MCF 10A (cell line): ENCODE measurements around the gene RAB29. TPM values are rescaled to one million over a fixed set of nuclear protein-coding genes. Genes with fewer than 3 reads are reported as not detected.

ENCODE experiments used
- BruUV-seq: library from RNA; stranded (reverse); fragments of 400-500 nt; replicated peaks from 2 replicates; lab custom pipeline; 2021; lab: Mats Ljungman, UMichigan
- CTCF ChIA-PET: fragments of 300-600 bp; sonication (Branson Sonifier 250); formaldehyde crosslinking; extraction: SDS; loops from one replicate; lab custom pipeline; 2021; ENCODE audit warnings: antibody characterized with exemption, inconsistent platforms; lab: Yijun Ruan, JAX
- POLR2A ChIA-PET: fragments of 300-600, 350-650 bp; sonication (Branson Sonifier 250); formaldehyde crosslinking; extraction: SDS; loops from one replicate; lab custom pipeline; 2020; ENCODE audit warnings: antibody characterized with exemption, inconsistent platforms; lab: Yijun Ruan, JAX
- DNase-seq: peaks from one replicate; pipeline ENCODE4 v3.0.0-alpha.2; 2018; ENCODE audit not compliant: unreplicated experiment
- H3K27ac Mint-ChIP-seq: one replicate; pipeline ENCODE4 v1.8.0; 2022; ENCODE audit warnings: mild to moderate bottlenecking, low read depth, mixed read lengths; ENCODE audit not compliant: unreplicated experiment
- H3K27me3 Mint-ChIP-seq: one replicate; pipeline ENCODE4 v1.8.0; 2022; ENCODE audit warnings: mixed read lengths; ENCODE audit not compliant: insufficient read depth, unreplicated experiment
- H3K36me3 Mint-ChIP-seq: one replicate; pipeline ENCODE4 v1.8.0; 2022; ENCODE audit warnings: mild to moderate bottlenecking, moderate library complexity, mixed read lengths; ENCODE audit not compliant: insufficient read depth, unreplicated experiment
- H3K4me1 Mint-ChIP-seq: one replicate; pipeline ENCODE4 v1.8.0; 2022; ENCODE audit warnings: mixed read lengths; ENCODE audit not compliant: insufficient read depth, unreplicated experiment
- H3K4me3 Mint-ChIP-seq: one replicate; pipeline ENCODE4 v1.8.0; 2022; ENCODE audit warnings: mild to moderate bottlenecking, moderate library complexity, mixed read lengths; ENCODE audit not compliant: unreplicated experiment
- H3K9me3 Mint-ChIP-seq: one replicate; pipeline ENCODE4 v1.8.0; 2022; ENCODE audit warnings: mixed read lengths; ENCODE audit not compliant: unreplicated experiment
- CTCF ChIP-seq: fragments of 200-600 bp; IDR thresholded peaks from one replicate; pipeline ENCODE4 v1.8.0; 2022; ENCODE audit warnings: antibody characterized with exemption, mild to moderate bottlenecking; ENCODE audit not compliant: unreplicated experiment
- intact Hi-C: fragments of 100-400 bp; cut with micrococcal nuclease; formaldehyde crosslinking; loops from 2 replicates; pipeline ENCODE4 v1.14.1; 2022
- total RNA-seq: library from RNA; stranded (reverse); gene quantifications from 2 replicates; pipeline ENCODE4 v1.2.3, GENCODE V29; 2022

RAB29 gene
- total RNA-seq, 1 experiment from 2014 or later, result 33.6 TPM

- H3K27me3 Mint-ChIP-seq, result no peaks in the 10 kb centered on the region
- TF ChIP-seq CTCF, result no peak
- ChIA-PET POLR2A (interaction anchor here (0.6 to 5.1 kb wide), 23 partner anchors 8 to 1298 kb away, joined by 3 to 32 read pairs (median 4); partner anchors contain the start of genes NUCKS1 and RAB29), CTCF (interaction anchor here (0.7 to 4.8 kb wide), 6 partner anchors 8 to 165 kb away, joined by 3 to 41 read pairs (median 4); no protein-coding TSS in a partner anchor)
- no TSS peak for BruUV-seq
- H3K4me3 Mint-ChIP-seq, result peak overlapping the region; percentile 87
- peak overlapping the region; percentile 40 for H3K27ac Mint-ChIP-seq
- no peaks in the 10 kb centered on the region for H3K9me3 Mint-ChIP-seq
- DNase-seq, result peak; percentile 36
- peaks cover 42% of the 10 kb centered on the region for H3K4me1 Mint-ChIP-seq
- H3K36me3 Mint-ChIP-seq, result peaks cover 13% of the 10 kb centered on the region
- intact Hi-C loops, result loop anchor here (5.0 kb wide), 1 partner anchor 65 kb away; no protein-coding TSS in a partner anchor
Observed at GRCh38 chr1:205812271-205812877, 37.1 kb upstream of the RAB29 start.

- TF ChIP-seq CTCF, result no peak
- BruUV-seq, result no TSS peak
- Mint-ChIP-seq H3K36me3 (peaks cover 14% of the 10 kb centered on the region), H3K4me3 (peak overlapping the region; percentile 87), H3K4me1 (peaks cover 42% of the 10 kb centered on the region), H3K27me3 (no peaks in the 10 kb centered on the region), H3K27ac (peak overlapping the region; percentile 40), H3K9me3 (no peaks in the 10 kb centered on the region)
- ChIA-PET CTCF (interaction anchor here (0.6 to 4.8 kb wide), 11 partner anchors 9 to 320 kb away, joined by 3 to 41 read pairs (median 4); partner anchors contain the start of gene RAB29), POLR2A (interaction anchor here (0.6 to 5.1 kb wide), 19 partner anchors 7 to 1299 kb away, joined by 3 to 32 read pairs (median 4); partner anchors contain the start of genes NUCKS1 and RAB29)
- intact Hi-C loops, result loop anchor here (5.0 kb wide), 1 partner anchor 64 kb away; no protein-coding TSS in a partner anchor
- no peak for DNase-seq
Observed at GRCh38 chr1:205811660-205812059, 36.4 kb upstream of the RAB29 start.

GRCh38 chr1:205810448-205811157 is 35.3 kb upstream of the RAB29 start:
- Mint-ChIP-seq H3K36me3 (peaks cover 14% of the 10 kb centered on the region), H3K27ac (no peak overlapping the region), H3K9me3 (no peaks in the 10 kb centered on the region), H3K27me3 (no peaks in the 10 kb centered on the region), H3K4me1 (peaks cover 50% of the 10 kb centered on the region), H3K4me3 (no peak overlapping the region)
- TF ChIP-seq CTCF, result peak; percentile 12
- POLR2A ChIA-PET, result interaction anchor here (0.6 to 5.1 kb wide), 9 partner anchors 11 to 103 kb away, joined by 3 to 32 read pairs (median 3); partner anchors contain the start of gene NUCKS1
- DNase-seq, result no peak
- CTCF ChIA-PET, result interaction anchor here (0.6 to 4.8 kb wide), 10 partner anchors 14 to 321 kb away, joined by 3 to 41 read pairs (median 4); partner anchors contain the start of gene RAB29
- intact Hi-C loops, result loop anchor here (5.0 kb wide), 1 partner anchor 63 kb away; no protein-coding TSS in a partner anchor
- BruUV-seq, result no TSS peak
